ENCODE measurements around the gene FOXJ3. TPM values are rescaled to one million over a fixed set of nuclear protein-coding genes. Genes with fewer than 3 reads are reported as not detected.
A peak's percentile ranks its signal among the peaks of the same experiment; 100 is the strongest.

The FOXJ3 gene
- total RNA-seq, 2 donors from 2014 or later = 30.6 to 62.0 TPM

- no peak for TF ChIP-seq CTCF (IDR thresholded peaks at IDR 0.05)
- no peaks in the 10 kb centered on the region for H3K27me3 ChIP-seq (replicated peaks; ENCODE audit: insufficient read depth)
- no peak overlapping the region for H3K4me3 ChIP-seq
- H3K36me3 ChIP-seq = no peaks in the 10 kb centered on the region
- no peak for ATAC-seq (ENCODE audit: insufficient number of reproducible peaks, low FRiP score, low read depth)
- peaks cover 32 to 47% of the 10 kb centered on the region in 2 donors for H3K4me1 ChIP-seq (ENCODE audit: control insufficient read depth in 1 of 2, low read depth in 2 of 2)
- H3K27ac ChIP-seq = no peak overlapping the region
- no peaks in the 10 kb centered on the region for H3K9me3 ChIP-seq
- no peak for DNase-seq (ENCODE audit: low spot score)
Observed at GRCh38 chr1:42321731-42322130, 13.3 kb downstream of the FOXJ3 start.

DNA sequence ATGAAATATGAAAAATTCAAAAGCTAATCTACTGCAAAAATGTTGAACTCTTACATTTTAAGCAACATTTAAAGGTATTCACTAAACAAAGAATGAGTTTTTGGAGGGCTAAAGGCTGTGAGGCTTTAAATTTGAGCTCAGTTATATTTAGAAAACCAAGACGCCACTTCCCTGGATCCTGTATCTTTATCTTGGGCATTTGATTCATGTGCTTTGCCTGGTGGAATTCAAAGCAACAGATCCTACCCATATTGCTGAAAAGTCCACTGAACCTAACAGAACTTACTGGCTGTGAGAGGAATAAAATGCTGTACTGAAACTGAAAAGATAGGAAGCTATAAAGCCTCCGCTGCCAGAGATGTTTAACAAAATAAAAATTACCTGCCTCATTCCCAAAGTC is 14.3 kb downstream of the FOXJ3 start:
- DNase-seq (ENCODE audit: low spot score) (no peak), ATAC-seq (ENCODE audit: insufficient number of reproducible peaks, low FRiP score, low read depth) (no peak)
- H3K27ac ChIP-seq = no peak overlapping the region
- H3K36me3 ChIP-seq = no peaks in the 10 kb centered on the region
- peaks cover 37 to 50% of the 10 kb centered on the region in 2 donors for H3K4me1 ChIP-seq (ENCODE audit: control insufficient read depth in 1 of 2, low read depth in 2 of 2)
- no peaks in the 10 kb centered on the region for H3K27me3 ChIP-seq (replicated peaks; ENCODE audit: insufficient read depth)
- TF ChIP-seq CTCF (IDR thresholded peaks at IDR 0.05) = no peak
- no peaks in the 10 kb centered on the region for H3K9me3 ChIP-seq
- no peak overlapping the region for H3K4me3 ChIP-seq

GRCh38 chr1:42319871-42320484 is 15.1 kb downstream of the FOXJ3 start:
- TF ChIP-seq CTCF (IDR thresholded peaks at IDR 0.05) = no peak
- ATAC-seq (ENCODE audit: insufficient number of reproducible peaks, low FRiP score, low read depth) = no peak
- H3K4me1 ChIP-seq (ENCODE audit: control insufficient read depth in 1 of 2, low read depth in 2 of 2) = peaks cover 40 to 50% of the 10 kb centered on the region in 2 donors
- no peak overlapping the region for H3K4me3 ChIP-seq
- DNase-seq (ENCODE audit: low spot score) = no peak
- no peaks in the 10 kb centered on the region for H3K9me3 ChIP-seq
- H3K27me3 ChIP-seq (replicated peaks; ENCODE audit: insufficient read depth) = no peaks in the 10 kb centered on the region
- peak overlapping the region in 1 of 2 donors; percentile 6 for H3K27ac ChIP-seq
- no peaks in the 10 kb centered on the region for H3K36me3 ChIP-seq

- H3K9me3 ChIP-seq = no peaks in the 10 kb centered on the region
- DNase-seq (ENCODE audit: low spot score) = no peak
- H3K4me1 ChIP-seq (ENCODE audit: control insufficient read depth in 1 of 2, low read depth in 2 of 2) = peaks cover 40 to 57% of the 10 kb centered on the region in 2 donors
- H3K4me3 ChIP-seq = no peak overlapping the region
- no peak for ATAC-seq (ENCODE audit: insufficient number of reproducible peaks, low FRiP score, low read depth)
- peak overlapping the region in 1 of 2 donors; percentile 6 for H3K27ac ChIP-seq
- H3K36me3 ChIP-seq = no peaks in the 10 kb centered on the region
- no peak for TF ChIP-seq CTCF (IDR thresholded peaks at IDR 0.05)
- no peaks in the 10 kb centered on the region for H3K27me3 ChIP-seq (replicated peaks; ENCODE audit: insufficient read depth)
Observed at GRCh38 chr1:42319128-42319851, 15.7 kb downstream of the FOXJ3 start.

DNA sequence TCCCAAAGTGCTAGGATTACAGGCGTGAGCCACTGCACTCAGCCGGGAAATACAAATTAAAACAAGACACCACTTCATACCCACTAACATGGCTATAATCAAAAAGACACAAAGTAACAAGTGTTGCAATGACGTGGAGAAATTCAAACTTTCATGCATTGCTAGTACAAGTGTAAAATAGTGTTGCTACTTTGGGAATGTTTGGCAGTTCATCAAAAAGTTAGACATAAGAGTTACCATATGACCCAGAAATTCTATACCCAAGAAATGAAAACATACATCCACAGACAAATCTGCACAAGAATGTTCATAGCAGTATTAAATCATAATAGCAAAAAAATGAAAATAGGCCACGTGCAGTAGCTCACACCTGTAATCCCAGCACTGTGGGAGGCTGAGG is 16.4 kb downstream of the FOXJ3 start:
- Histone ChIP-seq H3K4me1 (ENCODE audit: control insufficient read depth in 1 of 2, low read depth in 2 of 2) (peaks cover 40 to 58% of the 10 kb centered on the region in 2 donors), H3K27ac (no peak overlapping the region), H3K36me3 (no peaks in the 10 kb centered on the region), H3K27me3 (replicated peaks; ENCODE audit: insufficient read depth) (no peaks in the 10 kb centered on the region), H3K9me3 (no peaks in the 10 kb centered on the region), H3K4me3 (no peak overlapping the region)
- ATAC-seq (ENCODE audit: insufficient number of reproducible peaks, low FRiP score, low read depth) (no peak), DNase-seq (ENCODE audit: low spot score) (no peak)
- no peak for TF ChIP-seq CTCF (IDR thresholded peaks at IDR 0.05)

All from thoracic aorta (tissue), 2 donors.